ENCODE measurements around the gene MOB3C. TPM values are rescaled to one million over a fixed set of nuclear protein-coding genes. Genes with fewer than 3 reads are reported as not detected.

The MOB3C gene
- total and polyA plus RNA-seq, 8 donors = 11.2 to 21.3 (median 14.8) TPM

DNA sequence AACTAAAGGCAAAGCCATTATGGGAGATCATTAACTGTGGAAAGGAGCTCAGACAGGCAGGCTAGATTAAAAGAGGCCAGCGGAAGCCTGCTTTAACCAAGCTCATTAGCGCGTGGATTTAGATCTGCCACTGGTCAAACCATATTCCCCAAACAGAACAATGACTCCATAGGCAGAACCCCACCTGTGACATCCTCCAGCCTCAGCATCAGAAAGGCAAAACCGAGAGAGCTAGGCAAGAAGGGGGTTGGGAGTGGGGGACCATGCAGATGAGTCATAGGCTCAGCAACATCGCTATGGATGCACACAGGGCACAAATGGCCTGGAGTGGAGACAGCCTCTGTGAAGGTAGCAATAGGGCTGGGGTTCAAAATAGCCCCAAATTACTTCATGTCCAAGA, 33.1 kb downstream of the MOB3C start:
- Histone ChIP-seq H3K27me3 (no peaks in the 10 kb centered on the region), H3K36me3 (peaks cover 0 to 47% (median 33%) of the 10 kb centered on the region in 3 donors), H3K9me3 (no peaks in the 10 kb centered on the region), H3K4me3 (no peak overlapping the region), H3K4me1 (peaks cover 0 to 8% (median 0%) of the 10 kb centered on the region in 3 donors), H3K27ac (no peak overlapping the region)
- TF ChIP-seq, protein P1, sequence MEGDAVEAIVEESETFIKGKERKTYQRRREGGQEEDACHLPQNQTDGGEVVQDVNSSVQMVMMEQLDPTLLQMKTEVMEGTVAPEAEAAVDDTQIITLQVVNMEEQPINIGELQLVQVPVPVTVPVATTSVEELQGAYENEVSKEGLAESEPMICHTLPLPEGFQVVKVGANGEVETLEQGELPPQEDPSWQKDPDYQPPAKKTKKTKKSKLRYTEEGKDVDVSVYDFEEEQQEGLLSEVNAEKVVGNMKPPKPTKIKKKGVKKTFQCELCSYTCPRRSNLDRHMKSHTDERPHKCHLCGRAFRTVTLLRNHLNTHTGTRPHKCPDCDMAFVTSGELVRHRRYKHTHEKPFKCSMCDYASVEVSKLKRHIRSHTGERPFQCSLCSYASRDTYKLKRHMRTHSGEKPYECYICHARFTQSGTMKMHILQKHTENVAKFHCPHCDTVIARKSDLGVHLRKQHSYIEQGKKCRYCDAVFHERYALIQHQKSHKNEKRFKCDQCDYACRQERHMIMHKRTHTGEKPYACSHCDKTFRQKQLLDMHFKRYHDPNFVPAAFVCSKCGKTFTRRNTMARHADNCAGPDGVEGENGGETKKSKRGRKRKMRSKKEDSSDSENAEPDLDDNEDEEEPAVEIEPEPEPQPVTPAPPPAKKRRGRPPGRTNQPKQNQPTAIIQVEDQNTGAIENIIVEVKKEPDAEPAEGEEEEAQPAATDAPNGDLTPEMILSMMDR (IDR thresholded peaks at IDR 0.05) = no peak
- intact Hi-C loops (cut with DNase I) = no loop called here
- ATAC-seq = no peak
- no peak for FAIRE-seq
- no peak for DNase-seq
- 77 to 79% methylated on average over 5 of the region's 5 CpGs for WGBS, 2 donors

DNA sequence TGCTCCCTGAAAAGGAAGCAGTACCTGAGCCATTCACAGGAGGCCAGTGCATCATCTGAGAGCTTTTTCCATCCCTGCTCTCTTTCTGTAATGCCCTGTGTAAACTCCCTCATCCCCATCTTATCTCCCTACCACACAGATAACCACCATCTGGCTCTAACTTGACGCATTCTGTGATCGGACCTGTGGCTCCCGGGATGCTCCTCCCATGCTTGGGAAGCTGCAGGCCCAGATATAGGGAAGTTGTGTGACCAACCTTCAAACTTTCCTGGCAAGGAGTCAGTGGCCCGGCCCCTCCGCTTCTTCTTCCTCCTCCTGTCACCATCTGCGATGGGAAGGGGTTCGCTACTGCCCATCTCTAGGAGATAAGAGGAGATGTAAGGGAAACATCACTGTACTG, 33.6 kb downstream of the MOB3C start:
- WGBS, 2 donors = 61 to 62% methylated on average over 7 of the region's 7 CpGs
- intact Hi-C loops (cut with DNase I) = no loop called here
- no peak overlapping the region for H3K4me3 ChIP-seq
- no peak for FAIRE-seq
- no peak for DNase-seq
- peaks cover 0 to 49% (median 33%) of the 10 kb centered on the region in 3 donors for H3K36me3 ChIP-seq
- no peaks in the 10 kb centered on the region for H3K9me3 ChIP-seq
- TF ChIP-seq, protein P1 (IDR thresholded peaks at IDR 0.05) = no peak
- H3K27me3 ChIP-seq = no peaks in the 10 kb centered on the region
- ATAC-seq = no peak
- no peak overlapping the region for H3K27ac ChIP-seq
- peaks cover 0 to 4% (median 0%) of the 10 kb centered on the region in 3 donors for H3K4me1 ChIP-seq

DNA sequence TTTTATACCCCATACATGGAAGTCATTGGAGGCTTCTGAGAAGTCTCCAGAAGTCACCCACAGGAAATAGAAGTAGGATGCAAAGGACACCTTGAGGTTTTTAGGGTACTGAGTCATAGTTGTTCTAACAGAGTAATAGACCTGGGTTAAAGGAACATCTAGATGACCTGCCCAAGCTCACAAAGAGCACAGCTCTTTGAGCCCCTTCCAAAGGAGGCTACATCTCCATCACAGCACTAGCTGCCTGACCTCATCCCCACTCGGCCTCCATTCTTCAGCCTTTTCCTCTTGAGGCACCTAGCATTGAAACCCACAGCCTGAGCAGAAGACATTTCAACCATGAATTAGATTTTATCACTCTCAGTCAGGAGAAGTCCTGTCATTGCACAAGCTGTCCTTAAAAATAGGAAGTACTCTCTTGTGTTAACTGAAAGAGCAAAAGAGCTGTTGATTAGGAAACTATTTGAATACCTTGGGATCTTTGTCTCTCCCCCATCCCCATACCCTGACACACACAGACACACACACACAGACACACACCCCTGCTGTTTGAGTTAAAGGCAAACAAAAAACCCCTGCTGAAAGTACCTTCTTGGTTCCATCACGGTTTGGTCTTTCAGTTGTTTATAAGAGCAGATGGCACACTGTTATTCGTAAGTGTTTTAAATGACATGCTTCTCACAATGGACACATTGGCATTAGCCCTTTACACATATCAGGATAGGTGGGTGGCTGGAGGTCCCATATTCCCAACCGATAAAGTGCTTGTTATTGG, 34.7 kb downstream of the MOB3C start:
- Histone ChIP-seq H3K4me1 (peaks cover 0 to under 1% (median 0%) of the 10 kb centered on the region in 3 donors), H3K9me3 (no peaks in the 10 kb centered on the region), H3K36me3 (peaks cover 0 to 60% (median 34%) of the 10 kb centered on the region in 3 donors), H3K27me3 (no peaks in the 10 kb centered on the region), H3K4me3 (no peak overlapping the region), H3K27ac (no peak overlapping the region)
- TF ChIP-seq, protein P1 (IDR thresholded peaks at IDR 0.05) = no peak
- ATAC-seq = no peak
- no peak for FAIRE-seq
- no peak for DNase-seq
- intact Hi-C loops (cut with DNase I) = no loop called here
- 77 to 83% methylated on average over 4 of the region's 4 CpGs for WGBS, 2 donors

DNA sequence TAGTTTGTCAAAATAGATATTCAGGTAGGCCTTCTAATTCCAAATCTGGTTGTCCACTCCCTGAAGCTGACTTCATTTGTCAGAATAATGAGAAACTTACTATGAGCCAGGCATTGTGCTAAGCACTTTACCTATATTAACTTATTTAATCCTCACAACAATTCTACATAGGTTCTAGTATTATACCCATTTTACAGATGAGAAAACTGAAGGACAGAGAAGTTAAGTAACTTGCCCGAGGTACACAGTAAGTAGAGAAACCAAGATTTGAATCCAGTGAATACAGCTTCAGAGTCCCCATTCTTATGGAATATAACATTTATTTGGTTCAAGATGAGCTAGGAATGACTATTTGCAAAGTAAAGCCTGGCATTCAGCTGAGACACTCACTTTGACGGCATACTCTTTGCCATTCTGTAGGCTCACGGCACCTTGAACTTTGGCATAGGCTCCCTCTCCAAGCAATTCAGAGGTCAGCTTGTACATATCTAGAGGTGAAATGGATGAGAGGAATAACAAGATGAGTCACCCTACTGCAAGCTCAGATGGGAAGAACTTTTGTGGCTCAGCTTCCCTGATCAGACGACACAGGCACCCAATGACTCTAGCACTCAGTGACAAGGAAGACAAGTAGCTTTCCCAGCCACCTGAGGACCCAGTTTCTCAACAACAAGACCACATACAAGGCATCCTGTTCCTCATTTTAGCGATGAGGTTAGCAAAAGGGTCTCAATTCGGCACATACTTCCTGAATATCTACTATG, 36.3 kb downstream of the MOB3C start:
- DNase-seq (no peak), ATAC-seq (no peak), FAIRE-seq (no peak)
- Histone ChIP-seq H3K36me3 (peaks cover 0 to 60% (median 37%) of the 10 kb centered on the region in 3 donors), H3K27ac (no peak overlapping the region), H3K9me3 (no peaks in the 10 kb centered on the region), H3K4me1 (peaks cover 0 to 4% (median 0%) of the 10 kb centered on the region in 3 donors), H3K4me3 (no peak overlapping the region), H3K27me3 (no peaks in the 10 kb centered on the region)
- intact Hi-C loops (cut with DNase I) = no loop called here
- 88 to 90% methylated on average over 6 of the region's 6 CpGs for WGBS, 2 donors
- TF ChIP-seq, protein P1 (IDR thresholded peaks at IDR 0.05) = no peak
